Measurements from ENCODE around the gene MACROD2.

MACROD2 gene

DNA sequence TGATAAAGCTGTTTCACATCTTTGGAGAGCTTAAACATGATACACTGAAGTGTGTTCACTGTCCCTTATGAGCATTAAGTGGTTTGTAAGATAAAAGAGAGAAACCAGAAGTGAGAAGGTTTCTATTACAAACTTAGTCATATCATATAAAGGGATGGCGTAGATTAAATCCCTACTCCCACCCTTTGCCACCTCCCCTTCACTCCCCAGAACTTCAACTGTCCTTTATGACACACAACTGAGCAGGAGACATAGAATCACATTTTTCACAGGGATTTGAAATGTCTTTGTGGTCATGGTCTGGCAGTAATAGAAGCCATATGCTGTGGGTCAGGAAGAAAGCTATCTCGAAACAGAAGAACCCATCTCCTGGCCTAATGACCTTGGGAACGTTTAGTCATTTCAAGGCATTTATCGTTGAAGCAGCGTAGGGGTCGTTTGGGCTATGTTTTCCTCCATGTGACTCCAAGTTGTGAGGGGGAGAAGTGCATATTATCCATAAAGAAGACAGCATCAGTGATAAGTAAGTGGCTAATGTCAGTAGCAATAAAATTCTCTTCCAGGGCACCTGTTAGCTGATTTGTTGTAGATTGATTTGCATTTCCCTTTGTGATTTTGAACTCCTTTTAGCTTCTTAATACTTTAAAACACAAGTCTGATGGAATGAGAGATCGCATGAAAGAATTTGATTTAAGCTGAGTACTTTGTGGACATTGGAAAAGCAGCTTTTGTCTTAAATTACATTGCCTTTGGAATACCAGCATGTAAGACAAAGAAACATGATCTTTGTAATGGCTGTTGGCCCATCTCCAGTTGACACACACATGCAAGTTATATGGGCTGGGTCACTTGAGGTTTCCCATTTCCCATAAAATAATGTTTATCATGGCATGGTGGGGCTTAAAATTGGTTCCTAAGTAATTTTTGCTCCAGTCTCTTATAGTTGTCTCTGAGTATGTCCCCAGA, 843.6 kb downstream of the MACROD2 start:
- no peak for DNase-seq

DNA sequence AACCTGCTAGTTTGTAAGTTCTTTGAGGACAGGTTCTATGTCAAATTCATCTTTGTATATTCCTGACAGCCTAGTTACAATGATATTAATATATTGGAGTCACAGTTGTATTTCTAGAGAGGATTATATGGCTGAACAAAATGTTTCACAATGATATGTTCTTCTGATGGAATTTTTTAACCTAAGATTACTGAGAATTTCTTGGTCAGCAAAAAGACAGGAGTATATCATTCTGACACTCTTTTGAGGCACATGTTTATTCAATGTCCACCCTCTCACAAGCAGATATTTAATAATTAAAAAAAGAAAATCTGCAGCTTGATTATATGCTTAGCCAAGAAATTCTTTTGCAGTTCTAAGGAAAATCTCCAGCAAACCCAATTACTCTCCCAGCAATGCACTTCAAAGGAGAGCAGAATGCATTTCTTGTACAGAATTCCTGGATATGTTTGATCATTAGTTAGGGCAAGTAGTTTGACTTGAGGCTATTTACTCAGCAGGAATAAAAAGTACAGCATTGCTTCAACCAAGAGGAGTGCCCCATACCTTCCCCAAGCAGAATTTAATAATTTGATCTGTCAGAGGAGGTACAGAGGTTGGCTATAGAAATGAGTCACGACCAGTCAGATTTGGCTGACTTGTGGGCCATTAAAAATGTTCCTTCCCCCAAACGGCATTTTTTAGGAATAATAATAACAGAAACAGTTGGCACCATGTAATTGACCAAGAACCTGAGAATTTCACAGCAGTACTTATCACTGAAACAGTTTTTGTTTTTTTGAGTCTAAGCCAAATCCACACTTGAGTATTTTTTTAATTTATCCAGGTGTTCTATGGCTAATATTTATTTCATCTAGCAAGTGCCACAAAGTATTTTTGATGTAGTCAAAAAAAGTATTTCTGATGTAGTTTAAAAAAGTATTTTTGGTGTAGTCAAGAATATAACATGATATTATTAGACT, 850.2 kb downstream of the MACROD2 start:
- no peak for DNase-seq

DNA sequence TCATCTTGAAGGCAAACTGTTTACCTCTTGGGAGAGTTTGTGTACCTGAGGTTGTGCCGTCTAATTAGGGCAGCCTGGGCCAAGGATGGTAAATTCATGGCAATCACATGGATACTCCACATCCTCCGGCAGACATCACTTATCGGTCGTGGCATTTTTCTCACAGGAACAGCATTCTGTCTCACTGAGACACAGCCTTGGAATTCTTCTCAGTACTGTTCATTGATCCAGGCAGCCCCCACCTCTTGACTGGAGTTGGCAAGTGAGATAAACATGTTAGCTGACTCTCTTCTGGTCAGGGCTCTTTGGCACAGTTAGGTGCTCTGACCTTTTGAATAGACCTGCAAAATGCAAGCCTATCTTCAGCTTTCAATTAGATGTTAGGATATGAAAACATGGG, 853.5 kb downstream of the MACROD2 start:
- DNase-seq: no peak

DNA sequence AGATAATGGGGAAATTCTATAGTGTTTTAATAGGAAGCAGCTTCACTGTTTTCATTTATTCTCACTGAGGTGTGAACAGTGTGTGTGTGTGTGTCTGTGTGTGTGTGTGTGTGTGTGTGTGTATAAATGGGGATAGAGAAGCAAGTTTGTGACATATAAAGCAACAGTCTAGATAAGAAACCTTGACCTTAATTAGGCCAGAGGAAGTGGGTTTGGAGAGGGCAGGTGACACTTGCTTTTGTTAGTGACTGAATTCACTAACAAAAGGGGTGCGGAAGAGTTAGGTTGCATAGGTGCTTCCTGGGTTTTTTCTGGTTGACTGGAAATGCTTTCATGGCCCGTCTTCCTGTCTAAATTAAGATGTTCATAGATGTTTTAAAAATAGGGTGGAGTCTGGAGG, 857.8 kb downstream of the MACROD2 start:
- no peak for DNase-seq

DNA sequence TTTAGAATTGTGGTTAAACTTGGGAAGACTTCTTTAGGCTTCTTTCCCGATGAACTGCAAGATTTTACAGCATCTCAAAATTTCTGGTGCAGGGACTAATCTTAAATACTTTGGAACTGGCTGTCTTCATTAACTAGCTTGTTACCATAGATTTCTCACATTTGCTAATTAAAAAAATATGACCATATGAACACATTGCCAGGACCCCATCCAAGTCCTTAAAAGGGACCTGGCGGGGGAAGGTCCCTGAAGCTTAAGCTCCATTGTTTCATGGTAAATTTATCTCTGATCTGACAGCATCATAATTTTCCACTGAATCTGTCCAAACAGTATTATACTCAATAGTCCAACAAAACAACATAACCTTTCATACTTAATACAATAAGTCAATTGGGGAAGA, 859.9 kb downstream of the MACROD2 start:
- no peak for DNase-seq

DNA sequence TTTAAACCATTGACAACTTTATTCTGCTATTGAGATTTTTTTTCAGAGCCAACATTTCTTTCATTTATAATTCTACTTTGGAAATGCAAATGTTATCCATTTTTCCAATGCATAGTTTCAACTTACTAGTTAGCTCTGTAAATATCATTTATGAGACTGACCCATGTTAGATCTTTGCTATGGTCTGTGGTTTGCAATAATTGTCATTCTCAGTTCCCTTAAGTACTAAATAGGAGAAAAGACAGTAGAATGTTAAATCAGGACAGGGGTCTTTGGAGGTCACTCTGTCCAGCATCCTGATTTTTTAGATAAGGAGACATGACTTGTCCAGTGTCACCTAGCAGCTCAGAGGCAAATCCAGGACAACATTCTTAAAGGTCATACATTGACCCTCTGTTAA, 864.3 kb downstream of the MACROD2 start:
- no peak for DNase-seq

DNA sequence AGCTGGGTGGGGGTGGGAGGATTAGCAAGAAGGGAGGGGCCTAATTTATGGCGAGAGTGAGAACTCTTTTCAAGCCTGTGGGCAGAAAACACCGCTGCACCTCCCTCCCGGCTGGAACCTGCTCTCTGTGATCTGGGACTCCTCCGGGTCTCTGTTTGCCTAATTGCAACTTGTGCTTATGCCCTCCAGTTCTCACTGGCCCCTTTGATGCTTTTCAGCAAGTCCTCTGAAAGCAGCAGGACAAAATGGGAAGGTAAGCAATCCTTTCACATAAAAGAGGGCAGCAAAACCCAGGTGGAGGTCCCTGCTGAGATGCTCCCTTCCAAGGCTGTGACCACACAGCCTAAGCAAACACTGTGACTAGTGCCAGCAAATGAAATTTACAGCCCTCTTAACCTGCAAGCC, 865.1 kb downstream of the MACROD2 start:
- no peak for DNase-seq

DNA sequence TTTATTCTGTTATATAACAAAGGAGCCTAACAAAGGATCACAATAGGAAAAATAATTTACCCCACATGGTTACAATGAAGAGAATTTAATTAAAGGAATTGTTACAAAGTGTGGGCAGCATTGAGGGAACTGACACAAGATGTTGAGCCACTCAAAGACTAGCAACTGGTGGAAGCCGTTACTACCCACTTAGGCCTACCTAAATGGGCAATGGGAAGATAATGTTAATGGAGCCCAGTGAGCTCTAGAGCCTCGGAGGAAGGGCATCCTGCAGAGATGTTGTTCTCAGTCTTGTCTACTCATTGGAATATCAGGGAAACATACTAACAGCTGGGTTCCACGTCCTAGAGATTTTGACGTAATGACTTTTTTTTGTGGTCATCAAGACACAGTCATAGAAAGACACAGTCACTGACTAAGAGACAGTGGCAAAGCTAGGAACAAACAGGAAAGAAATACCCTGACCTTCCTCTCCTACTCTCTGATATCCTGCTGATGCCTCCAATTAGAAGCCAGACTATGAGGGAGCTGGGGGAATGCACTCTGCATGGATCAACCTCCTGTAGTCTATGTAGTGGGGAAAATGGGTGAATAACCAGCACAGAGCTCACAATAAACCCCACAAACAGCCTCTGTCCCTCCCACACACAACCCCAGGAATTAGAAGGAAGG, 865.8 kb downstream of the MACROD2 start:
- no peak for DNase-seq

DNA sequence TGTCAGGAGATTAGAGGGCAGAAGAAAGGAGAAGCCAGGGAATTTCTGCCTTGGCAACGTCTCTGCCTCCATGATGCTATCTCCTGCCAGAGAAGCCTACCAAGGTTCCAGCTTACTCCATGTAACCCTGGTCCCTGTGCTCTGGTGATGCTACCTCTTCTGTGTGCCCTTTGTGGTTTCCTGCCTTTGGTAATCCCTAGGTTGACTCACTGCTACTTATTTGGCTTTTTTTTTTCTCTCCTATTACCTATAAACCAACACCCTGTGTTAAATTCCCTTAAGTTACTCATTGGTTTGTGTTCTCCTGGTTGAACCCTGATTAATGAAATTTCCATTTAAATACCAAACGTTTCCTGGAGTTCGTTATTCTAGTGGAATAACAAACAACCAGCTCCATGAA, 869.9 kb downstream of the MACROD2 start:
- no peak for DNase-seq

DNA sequence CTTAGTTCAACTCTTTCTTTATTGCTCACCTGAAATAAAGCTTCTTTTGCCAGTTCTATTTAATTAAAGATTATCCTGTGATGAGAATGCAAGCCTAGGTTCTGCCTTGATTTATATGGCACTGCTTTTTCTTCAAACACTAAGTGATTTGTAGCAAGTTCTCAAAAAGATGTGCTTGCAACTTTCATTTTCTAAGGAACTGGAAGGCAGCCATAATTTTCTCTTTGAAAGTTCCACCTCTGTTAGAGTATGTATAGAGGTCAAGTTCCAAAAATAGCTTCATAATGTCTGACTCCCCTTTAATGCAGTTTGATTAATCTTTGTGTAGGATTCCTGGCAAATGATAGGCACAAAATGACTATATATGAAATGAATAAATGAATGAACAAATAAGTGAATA, 870.4 kb downstream of the MACROD2 start:
- DNase-seq: no peak

DNA sequence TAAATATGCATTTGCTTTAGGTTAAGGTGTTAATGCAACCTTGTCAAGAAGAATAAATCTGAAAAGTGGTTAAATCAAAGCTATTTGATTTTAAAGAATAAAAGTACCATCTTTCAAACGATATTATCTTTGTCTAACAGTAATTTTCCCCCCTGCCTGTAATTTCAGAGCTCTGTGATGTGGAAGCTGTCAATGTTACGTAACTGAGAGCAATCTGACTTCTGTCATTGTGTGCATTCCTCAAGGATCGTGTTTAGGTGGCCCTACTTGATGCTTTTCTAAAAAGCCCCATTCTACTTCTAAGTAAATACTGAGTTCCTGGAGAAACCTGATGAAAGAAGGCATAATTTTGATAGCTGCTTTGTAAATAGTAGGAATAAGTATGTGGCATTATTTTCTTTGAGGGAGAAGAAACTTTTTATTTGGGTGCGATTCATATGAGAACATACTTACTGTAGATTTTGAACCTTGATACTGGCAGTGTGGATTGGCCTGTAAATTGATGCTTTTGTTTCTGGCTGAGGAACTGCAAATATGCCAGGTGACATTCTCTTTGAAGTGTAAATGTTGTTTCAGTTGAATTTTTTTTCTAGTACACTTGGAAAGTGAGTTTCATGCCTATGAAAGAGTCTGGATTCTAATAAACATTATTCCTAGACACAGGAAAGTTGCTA, 871.7 kb downstream of the MACROD2 start:
- no peak for DNase-seq

DNA sequence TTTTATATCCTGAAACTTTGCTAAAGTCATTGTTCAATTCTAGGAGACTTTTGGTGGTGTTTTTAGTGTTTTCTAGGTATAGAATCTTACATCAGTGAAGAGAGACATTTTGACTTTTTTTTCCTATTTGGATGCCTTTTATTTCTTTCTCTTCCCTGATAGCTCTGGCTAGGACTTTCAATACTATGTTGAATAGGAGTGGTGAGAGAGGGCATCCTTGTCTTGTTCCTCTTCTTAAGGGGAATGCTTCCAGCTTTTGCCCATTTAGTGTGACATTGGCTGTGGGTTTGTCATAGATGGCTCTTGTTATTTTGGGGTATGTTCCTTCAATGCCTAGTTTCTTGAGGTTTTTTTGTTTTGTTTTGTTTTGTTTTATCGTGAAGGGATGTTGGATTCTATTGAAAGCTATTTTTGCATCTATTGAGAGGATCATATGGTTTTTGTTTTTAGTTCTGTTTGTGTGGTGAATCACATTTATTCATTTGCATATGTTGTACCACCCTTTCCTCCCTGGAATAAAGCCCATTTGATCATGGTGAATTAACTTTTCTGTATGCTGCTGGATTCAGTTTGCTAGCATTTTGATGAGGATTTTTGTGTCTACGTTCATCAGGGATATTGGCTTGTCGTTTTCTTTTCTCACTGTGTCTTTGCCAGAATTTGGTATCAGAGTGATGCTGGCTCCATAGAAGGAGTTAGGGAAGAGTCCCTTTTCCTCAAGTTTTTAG, 882.1 kb downstream of the MACROD2 start:
- DNase-seq: no peak

DNA sequence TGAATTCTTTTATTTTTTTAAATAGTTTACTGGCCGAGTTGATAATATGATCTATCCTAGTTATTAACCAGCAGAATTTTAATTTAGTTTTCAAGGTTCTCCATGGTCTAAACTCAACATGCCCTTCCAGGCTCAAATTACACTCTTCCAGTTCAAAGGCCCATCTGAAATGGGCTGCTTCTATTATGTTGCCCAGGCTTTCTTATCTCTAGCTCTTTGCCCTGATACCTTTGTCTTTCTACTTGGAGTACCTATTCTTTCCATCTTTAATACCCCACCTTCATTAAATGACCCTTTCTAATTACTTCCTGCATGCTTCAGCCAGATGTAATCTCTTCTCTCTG, 883.3 kb downstream of the MACROD2 start:
- DNase-seq: no peak

DNA sequence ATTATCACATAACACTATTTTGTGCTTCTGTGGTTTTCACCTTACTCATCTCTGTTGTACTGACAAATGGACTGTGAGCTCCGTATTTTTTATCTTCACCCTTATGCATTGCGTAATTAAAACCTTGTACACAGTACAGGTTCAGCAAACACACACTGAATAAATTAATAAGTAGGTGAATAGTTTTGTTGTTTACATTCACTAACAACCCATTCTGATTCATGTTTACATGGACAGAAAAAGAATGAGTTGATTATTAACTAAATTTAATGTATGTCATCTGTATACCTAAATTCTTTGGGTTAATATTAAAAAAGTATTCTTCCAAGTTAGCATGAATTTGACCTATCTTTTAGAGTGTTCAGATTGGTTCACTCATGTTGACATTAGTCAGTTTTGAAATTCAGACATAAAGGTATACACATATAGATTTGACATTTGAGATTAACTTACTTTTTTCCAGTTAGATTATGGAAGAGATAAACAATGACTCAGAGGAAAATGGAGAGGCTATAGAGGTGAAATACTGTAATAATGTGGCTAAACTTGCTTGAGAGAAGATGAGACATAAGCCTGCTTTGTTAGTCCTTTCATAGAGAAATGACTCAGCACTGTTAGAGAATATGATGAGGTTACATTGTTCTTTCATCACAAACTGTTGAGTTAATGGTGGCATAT, 883.8 kb downstream of the MACROD2 start:
- no peak for DNase-seq

DNA sequence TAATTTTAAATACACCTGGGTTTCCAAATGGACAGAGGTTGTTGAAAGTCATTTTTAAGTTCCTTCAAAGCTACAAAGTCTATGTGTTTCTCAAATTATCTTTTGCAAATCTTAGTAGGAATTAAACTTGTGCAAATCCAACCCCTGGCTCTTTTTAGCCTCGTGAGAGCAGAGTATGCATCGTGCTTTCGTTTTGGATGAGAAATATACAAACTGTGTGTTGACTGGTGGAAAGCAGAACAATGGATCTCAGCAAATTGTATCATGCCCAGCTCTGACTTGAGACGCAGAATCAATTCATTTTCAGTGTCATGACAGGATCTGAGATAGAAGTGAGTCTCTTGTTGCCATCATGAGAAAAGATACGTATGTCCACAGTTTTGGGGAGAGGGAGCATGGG, 884.5 kb downstream of the MACROD2 start:
- no peak for DNase-seq

DNA sequence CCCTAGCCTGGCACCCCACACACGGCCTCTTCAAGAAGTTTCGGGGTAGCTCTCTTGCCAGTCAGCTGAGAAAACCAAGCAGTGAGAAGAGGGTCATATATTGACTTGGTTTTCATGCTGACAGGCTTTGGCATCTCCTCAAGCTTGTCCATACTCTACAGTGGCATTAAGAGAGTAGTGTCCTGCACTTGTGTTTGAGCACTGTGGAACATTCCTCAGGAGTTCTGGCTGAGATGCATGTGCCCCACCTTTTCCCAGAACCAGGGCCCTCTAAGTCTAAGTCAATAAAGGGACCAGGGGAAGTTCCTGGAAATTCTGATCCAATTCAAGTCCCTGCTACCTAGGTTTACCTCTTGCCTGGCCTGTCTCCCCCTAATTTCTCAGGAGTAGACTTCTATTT, 886.2 kb downstream of the MACROD2 start:
- DNase-seq: no peak

DNA sequence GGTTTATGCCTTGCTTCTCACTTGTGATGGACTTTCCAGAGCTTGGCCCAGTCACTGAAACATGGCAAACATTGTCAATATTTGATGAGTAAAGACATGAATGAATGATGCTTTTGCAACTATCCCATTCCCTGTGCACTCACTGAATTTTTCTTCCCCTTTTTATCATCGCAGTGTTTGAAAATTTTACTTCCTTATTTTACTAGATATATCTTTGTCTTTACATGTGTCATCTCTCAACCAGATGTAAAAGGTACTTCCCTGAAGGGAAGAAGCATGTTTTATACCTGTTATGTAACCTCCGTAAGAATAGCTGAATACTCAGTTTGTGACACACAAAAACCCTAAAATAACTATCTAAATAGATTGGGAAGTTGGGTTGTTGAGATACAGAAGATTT, 886.8 kb downstream of the MACROD2 start:
- peak; percentile 30 to 35 for DNase-seq

DNA sequence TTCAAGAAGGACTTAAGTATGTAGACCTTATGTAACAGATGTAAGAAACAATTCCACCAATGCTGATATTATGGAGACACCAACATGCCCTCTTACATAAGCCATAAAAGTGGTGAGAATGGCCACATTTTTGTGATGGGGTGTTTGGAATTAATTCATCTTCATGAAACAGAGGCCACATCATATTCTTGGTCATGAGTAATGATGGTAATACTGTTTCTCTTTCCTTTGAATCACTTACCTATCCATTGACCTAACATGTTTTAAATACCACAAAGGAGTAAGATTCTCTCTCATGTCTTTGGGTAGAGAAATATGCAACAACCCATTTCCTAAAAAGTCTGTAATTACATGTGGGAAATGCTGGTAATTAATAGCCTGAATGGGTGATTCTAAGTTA, 887.5 kb downstream of the MACROD2 start:
- DNase-seq: no peak

DNA sequence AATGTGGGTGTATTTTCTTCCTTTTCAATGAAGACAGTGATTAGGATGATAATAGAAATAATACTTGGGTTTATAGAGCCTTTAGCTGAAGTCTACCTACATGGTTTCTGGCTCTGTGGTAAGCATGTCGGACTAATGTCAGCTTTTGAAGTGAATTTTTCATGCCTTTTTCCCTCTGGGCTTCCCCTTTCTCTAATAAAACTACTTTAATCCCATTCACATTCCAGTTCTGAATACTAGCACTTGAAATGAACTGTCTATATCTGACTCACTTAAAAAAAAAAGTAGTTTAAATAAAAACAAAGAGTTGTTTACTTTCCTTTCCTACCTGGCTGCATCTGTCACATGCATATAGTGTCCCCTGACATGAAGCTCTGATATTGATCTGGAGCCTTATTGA, 888.0 kb downstream of the MACROD2 start:
- DNase-seq: no peak

DNA sequence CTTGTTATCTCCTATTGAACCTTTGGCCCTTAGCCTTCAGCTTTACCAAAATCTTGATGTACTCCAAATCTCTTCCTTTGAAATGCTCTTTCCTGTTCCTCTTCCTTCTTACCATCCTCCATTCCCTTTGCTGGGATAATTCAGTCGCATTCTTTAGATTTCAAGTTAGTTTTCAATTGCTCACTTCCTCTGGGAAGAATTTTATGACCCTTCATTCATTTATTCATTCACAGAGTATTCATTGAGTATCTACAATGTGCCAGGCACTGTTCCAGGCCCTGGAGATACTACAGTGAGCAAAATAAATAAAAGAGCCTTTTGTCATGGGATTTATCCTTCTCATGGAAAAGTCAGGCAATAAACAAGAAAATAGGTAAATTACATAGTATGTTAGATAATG, 890.3 kb downstream of the MACROD2 start:
- DNase-seq: no peak

DNA sequence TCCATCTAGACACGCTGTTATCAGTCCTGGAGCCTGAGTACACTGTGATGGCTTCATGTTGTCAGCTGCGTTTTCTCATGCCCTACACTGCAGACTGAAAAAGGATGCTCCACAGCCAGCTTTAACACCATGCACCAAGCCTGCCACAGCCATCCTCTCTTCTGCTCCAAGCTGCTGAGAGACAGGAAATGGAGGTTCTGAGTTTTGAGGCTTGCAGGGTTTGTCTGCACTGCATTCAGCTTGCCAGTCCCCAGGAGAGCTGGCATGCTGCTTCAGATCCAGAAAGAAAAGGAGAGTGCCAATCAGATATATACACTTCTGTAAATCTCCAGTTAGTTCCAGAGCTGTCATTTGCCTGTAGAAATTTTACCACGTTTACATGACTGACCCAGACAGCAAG, 892.8 kb downstream of the MACROD2 start:
- no peak for DNase-seq

Data from Kasumi-1 (cell line).